Measurements from ENCODE around the gene KLHL22.

Gene KLHL22

GRCh38 chr22:20435436-20436306, 59.9 kb downstream of the KLHL22 start:
- Histone ChIP-seq H3F3A (ENCODE audit: insufficient read depth, low read length) (no peaks in the 10 kb centered on the region), H3K79me2 (ENCODE audit: insufficient read depth, low read length) (no peaks in the 10 kb centered on the region), H4K20me1 (ENCODE audit: insufficient read depth, low read length) (no peaks in the 10 kb centered on the region), H3K36me3 (ENCODE audit: insufficient read depth, low read length) (no peaks in the 10 kb centered on the region), H3K4me2 (ENCODE audit: low read length) (no peak overlapping the region), H3K9me3 (ENCODE audit: low read length) (no peaks in the 10 kb centered on the region), H3K4me3 (ENCODE audit: low read depth, low read length, poor library complexity, severe bottlenecking) (no peak overlapping the region), H2AFZ (ENCODE audit: low read length) (no peak overlapping the region), H3K27ac (ENCODE audit: low read depth, low read length, poor library complexity, severe bottlenecking) (no peak overlapping the region), H3K9ac (ENCODE audit: low read length) (no peak overlapping the region), H3K9me2 (ENCODE audit: low read depth, low read length) (no peaks in the 10 kb centered on the region), H3K4me1 (ENCODE audit: insufficient read depth, low read length, severe bottlenecking) (no peaks in the 10 kb centered on the region), H3K27me3 (ENCODE audit: insufficient read depth, low read length) (no peaks in the 10 kb centered on the region)
- TF ChIP-seq EZH2 (IDR thresholded peaks at IDR 0.05; ENCODE audit: borderline replicate concordance, low read length) (no peak), CTCF (IDR thresholded peaks at IDR 0.05; ENCODE audit: low read length) (no peak)

- no peaks in the 10 kb centered on the region for H3F3A ChIP-seq (ENCODE audit: insufficient read depth, low read length)
- no peak overlapping the region for H3K4me3 ChIP-seq (ENCODE audit: low read depth, low read length, poor library complexity, severe bottlenecking)
Measured at GRCh38 chr22:20434773-20435172, 60.8 kb downstream of the KLHL22 start.

GRCh38 chr22:20434264-20434751, 61.3 kb downstream of the KLHL22 start:
- Histone ChIP-seq H3K27ac (ENCODE audit: low read depth, low read length, poor library complexity, severe bottlenecking) (no peak overlapping the region), H3K4me3 (ENCODE audit: low read depth, low read length, poor library complexity, severe bottlenecking) (no peak overlapping the region), H3K4me2 (ENCODE audit: low read length) (no peak overlapping the region), H3K36me3 (ENCODE audit: insufficient read depth, low read length) (no peaks in the 10 kb centered on the region), H3K9me2 (ENCODE audit: low read depth, low read length) (no peaks in the 10 kb centered on the region), H3F3A (ENCODE audit: insufficient read depth, low read length) (no peaks in the 10 kb centered on the region), H3K9ac (ENCODE audit: low read length) (no peak overlapping the region), H2AFZ (ENCODE audit: low read length) (no peak overlapping the region), H3K9me3 (ENCODE audit: low read length) (no peaks in the 10 kb centered on the region), H3K4me1 (ENCODE audit: insufficient read depth, low read length, severe bottlenecking) (no peaks in the 10 kb centered on the region), H3K27me3 (ENCODE audit: insufficient read depth, low read length) (no peaks in the 10 kb centered on the region), H3K79me2 (ENCODE audit: insufficient read depth, low read length) (no peaks in the 10 kb centered on the region), H4K20me1 (ENCODE audit: insufficient read depth, low read length) (no peaks in the 10 kb centered on the region)
- TF ChIP-seq EZH2 (IDR thresholded peaks at IDR 0.05; ENCODE audit: borderline replicate concordance, low read length), result no peak
- no peak for TF ChIP-seq CTCF (IDR thresholded peaks at IDR 0.05; ENCODE audit: low read length)

More at GRCh38 chr22:20434773-20435172, 60.8 kb downstream of the KLHL22 start:
- H4K20me1 ChIP-seq (ENCODE audit: insufficient read depth, low read length), result no peaks in the 10 kb centered on the region
- no peaks in the 10 kb centered on the region for H3K9me2 ChIP-seq (ENCODE audit: low read depth, low read length)
- no peak overlapping the region for H2AFZ ChIP-seq (ENCODE audit: low read length)
- H3K9ac ChIP-seq (ENCODE audit: low read length), result no peak overlapping the region
- no peaks in the 10 kb centered on the region for H3K36me3 ChIP-seq (ENCODE audit: insufficient read depth, low read length)
- H3K4me1 ChIP-seq (ENCODE audit: insufficient read depth, low read length, severe bottlenecking), result no peaks in the 10 kb centered on the region
- H3K9me3 ChIP-seq (ENCODE audit: low read length), result no peaks in the 10 kb centered on the region
- H3K27me3 ChIP-seq (ENCODE audit: insufficient read depth, low read length), result no peaks in the 10 kb centered on the region
- no peak overlapping the region for H3K27ac ChIP-seq (ENCODE audit: low read depth, low read length, poor library complexity, severe bottlenecking)
- H3K4me2 ChIP-seq (ENCODE audit: low read length), result no peak overlapping the region
- no peaks in the 10 kb centered on the region for H3K79me2 ChIP-seq (ENCODE audit: insufficient read depth, low read length)
- TF ChIP-seq CTCF (IDR thresholded peaks at IDR 0.05; ENCODE audit: low read length) (no peak), EZH2 (IDR thresholded peaks at IDR 0.05; ENCODE audit: borderline replicate concordance, low read length) (no peak)

All from OCI-LY1 (cell line).